Fibroblast of mammary gland (primary cell): ENCODE data around the gene ZSWIM4.
"Not testable (repeated sequence)": the region's sequence is repeated elsewhere in the genome, so short reads cannot be mapped to it uniquely, and the experiment has no call there.

Experiments
- DNase-seq: peaks from one replicate; pipeline ENCODE4 v3.0.0-alpha.2; 2010; ENCODE audit warnings: low read depth
- H3K4me3 ChIP-seq: 2 replicates; pipeline ENCODE4 v1.5.1; 2011; ENCODE audit warnings: low read depth, mild to moderate bottlenecking, low read length, moderate library complexity; ENCODE audit not compliant: control insufficient read depth
- CTCF ChIP-seq: conservative IDR thresholded peaks from 2 replicates; pipeline ENCODE4 v1.5.1; 2011; ENCODE audit warnings: low read depth, low read length, inconsistent platforms; ENCODE audit not compliant: control insufficient read depth, insufficient read depth

ZSWIM4 gene

GRCh38 chr19:13794757-13795589, at the start of gene ZSWIM4:
TSS of gene ZSWIM4 (plus strand) at chr19:13795443. CDS start at chr19:13795649, 206 bp downstream.
- no peak for TF ChIP-seq CTCF
- peak; percentile 99 for DNase-seq

GRCh38 chr19:13747098-13747453, 48.2 kb upstream of the ZSWIM4 start:
- peak overlapping the region; percentile 23 for H3K4me3 ChIP-seq
- no peak for TF ChIP-seq CTCF
- DNase-seq, result no peak

More at GRCh38 chr19:13794757-13795589, at the start of gene ZSWIM4:
- peak within 1 kb of the TSS; percentile 81 for H3K4me3 ChIP-seq

- TF ChIP-seq CTCF, result no peak
- peak; percentile 73 for DNase-seq
- peak overlapping the region; percentile 87 for H3K4me3 ChIP-seq
Measured at GRCh38 chr19:13748169-13748828, 46.9 kb upstream of the ZSWIM4 start.

GRCh38 chr19:13751436-13751835, 43.8 kb upstream of the ZSWIM4 start:
- no peak for DNase-seq
- no peak for TF ChIP-seq CTCF
- H3K4me3 ChIP-seq, result no peak overlapping the region

- not testable (repeated sequence) for H3K4me3 ChIP-seq
- DNase-seq, result peak; percentile 54
Measured at GRCh38 chr19:13753622-13754021, 41.6 kb upstream of the ZSWIM4 start.

- no peak for DNase-seq
- no peak for TF ChIP-seq CTCF
- no peak overlapping the region for H3K4me3 ChIP-seq
Measured at GRCh38 chr19:13756210-13756609, 39.0 kb upstream of the ZSWIM4 start.
